ENCODE measurements around the gene SCAMP5.

DNA sequence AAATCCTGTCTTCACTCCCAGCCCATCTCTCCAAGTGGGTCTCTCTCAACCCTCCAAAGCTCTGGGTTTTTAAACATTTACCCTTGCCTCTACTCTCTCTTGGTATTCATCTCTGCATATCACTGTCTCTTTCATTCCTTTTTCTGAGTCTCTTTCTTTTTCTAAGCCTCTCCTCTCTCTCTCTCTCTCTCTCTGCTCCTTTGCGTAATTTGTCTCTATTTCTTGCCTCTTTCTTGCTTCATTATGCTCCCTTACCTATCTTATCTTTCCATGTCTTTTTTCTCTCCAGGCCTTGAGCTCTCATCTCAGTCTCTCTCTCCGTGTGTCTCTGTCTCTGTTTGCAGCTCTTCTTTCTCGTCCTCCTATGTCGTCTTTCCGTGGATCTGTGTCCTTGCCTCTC is 678 bp upstream of the SCAMP5 start:
- TF ChIP-seq, protein P1, sequence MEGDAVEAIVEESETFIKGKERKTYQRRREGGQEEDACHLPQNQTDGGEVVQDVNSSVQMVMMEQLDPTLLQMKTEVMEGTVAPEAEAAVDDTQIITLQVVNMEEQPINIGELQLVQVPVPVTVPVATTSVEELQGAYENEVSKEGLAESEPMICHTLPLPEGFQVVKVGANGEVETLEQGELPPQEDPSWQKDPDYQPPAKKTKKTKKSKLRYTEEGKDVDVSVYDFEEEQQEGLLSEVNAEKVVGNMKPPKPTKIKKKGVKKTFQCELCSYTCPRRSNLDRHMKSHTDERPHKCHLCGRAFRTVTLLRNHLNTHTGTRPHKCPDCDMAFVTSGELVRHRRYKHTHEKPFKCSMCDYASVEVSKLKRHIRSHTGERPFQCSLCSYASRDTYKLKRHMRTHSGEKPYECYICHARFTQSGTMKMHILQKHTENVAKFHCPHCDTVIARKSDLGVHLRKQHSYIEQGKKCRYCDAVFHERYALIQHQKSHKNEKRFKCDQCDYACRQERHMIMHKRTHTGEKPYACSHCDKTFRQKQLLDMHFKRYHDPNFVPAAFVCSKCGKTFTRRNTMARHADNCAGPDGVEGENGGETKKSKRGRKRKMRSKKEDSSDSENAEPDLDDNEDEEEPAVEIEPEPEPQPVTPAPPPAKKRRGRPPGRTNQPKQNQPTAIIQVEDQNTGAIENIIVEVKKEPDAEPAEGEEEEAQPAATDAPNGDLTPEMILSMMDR (IDR thresholded peaks at IDR 0.05), result no peak
- no peak for TF ChIP-seq POLR2A (IDR thresholded peaks at IDR 0.05)

Data from right lobe of liver (tissue), 4 donors.